ENCODE measurements around the gene TTLL4. TPM values are rescaled to one million over a fixed set of nuclear protein-coding genes. Genes with fewer than 3 reads are reported as not detected.

Gene TTLL4
- total and polyA plus RNA-seq, 10 donors = 6.2 to 40.5 (median 19.6) TPM

- no peaks in the 10 kb centered on the region for H3K27me3 ChIP-seq (replicated peaks in 1 of 7)
- H3K36me3 ChIP-seq = peaks cover 0 to 95% (median 57%) of the 10 kb centered on the region in 6 donors
- 61 to 78% (median 71%) methylated on average over 6 of the region's 6 CpGs for WGBS, 5 donors
- H3K4me3 ChIP-seq = no peak overlapping the region
- no peak for DNase-seq
- peak overlapping the region in 2 of 8 donors; percentile 36 to 88 for H3K27ac ChIP-seq
- TF ChIP-seq POLR2AphosphoS5 (IDR thresholded peaks at IDR 0.05) (no peak), POLR2A (IDR thresholded peaks at IDR 0.05) (no peak)
- TF ChIP-seq, protein P1, sequence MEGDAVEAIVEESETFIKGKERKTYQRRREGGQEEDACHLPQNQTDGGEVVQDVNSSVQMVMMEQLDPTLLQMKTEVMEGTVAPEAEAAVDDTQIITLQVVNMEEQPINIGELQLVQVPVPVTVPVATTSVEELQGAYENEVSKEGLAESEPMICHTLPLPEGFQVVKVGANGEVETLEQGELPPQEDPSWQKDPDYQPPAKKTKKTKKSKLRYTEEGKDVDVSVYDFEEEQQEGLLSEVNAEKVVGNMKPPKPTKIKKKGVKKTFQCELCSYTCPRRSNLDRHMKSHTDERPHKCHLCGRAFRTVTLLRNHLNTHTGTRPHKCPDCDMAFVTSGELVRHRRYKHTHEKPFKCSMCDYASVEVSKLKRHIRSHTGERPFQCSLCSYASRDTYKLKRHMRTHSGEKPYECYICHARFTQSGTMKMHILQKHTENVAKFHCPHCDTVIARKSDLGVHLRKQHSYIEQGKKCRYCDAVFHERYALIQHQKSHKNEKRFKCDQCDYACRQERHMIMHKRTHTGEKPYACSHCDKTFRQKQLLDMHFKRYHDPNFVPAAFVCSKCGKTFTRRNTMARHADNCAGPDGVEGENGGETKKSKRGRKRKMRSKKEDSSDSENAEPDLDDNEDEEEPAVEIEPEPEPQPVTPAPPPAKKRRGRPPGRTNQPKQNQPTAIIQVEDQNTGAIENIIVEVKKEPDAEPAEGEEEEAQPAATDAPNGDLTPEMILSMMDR (IDR thresholded peaks at IDR 0.05 in 8 of 11, conservative IDR thresholded peaks at IDR 0.05 in 3 of 11) = no peak
- peaks cover 0 to 36% (median 0%) of the 10 kb centered on the region in 6 donors for H3K4me1 ChIP-seq
- intact Hi-C loops (cut with DNase I; ENCODE audit: low total_unique reads) = no loop called here
- no peaks in the 10 kb centered on the region for H3K9me3 ChIP-seq
Measured at GRCh38 chr2:218743068-218743467, 32.4 kb downstream of the TTLL4 start.

- TF ChIP-seq, protein P1 (IDR thresholded peaks at IDR 0.05 in 8 of 11, conservative IDR thresholded peaks at IDR 0.05 in 3 of 11) = no peak
- TF ChIP-seq POLR2AphosphoS5 (IDR thresholded peaks at IDR 0.05) (no peak), POLR2A (IDR thresholded peaks at IDR 0.05) (no peak)
Measured at GRCh38 chr2:218744615-218745014, 34.0 kb downstream of the TTLL4 start.

DNA sequence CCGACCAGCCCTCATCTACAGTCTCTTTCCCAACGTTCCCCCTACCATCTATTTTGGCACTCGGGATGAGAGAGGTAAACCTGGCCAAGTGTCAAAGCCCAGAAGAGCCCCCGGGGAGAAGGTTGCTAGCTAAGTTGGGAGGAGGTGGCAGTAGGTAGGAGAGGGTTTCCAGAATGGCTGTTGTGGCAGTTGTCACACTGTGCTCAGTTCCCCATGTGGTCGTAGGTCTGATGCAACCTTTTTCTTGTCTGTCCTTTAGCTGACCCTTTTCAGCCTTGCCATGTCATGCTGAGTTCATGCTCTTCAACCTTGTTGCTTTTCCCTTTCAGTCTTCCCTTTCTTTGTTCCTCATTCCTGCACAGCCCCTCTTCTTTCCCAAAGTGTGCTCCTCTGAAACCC, 34.5 kb downstream of the TTLL4 start:
- H3K27ac ChIP-seq = peak overlapping the region in 6 of 8 donors; percentile 32 to 88 (median 70)
- no peak for DNase-seq

More at GRCh38 chr2:218744615-218745014, 34.0 kb downstream of the TTLL4 start:
- Histone ChIP-seq H3K9me3 (no peaks in the 10 kb centered on the region), H3K27ac (peak overlapping the region in 6 of 8 donors; percentile 32 to 88 (median 70)), H3K4me1 (peaks cover 0 to 36% (median 0%) of the 10 kb centered on the region in 6 donors), H3K4me3 (peak overlapping the region in 1 of 8 donors; percentile 25), H3K27me3 (replicated peaks in 1 of 7) (no peaks in the 10 kb centered on the region), H3K36me3 (peaks cover 0 to 95% (median 57%) of the 10 kb centered on the region in 6 donors)
- intact Hi-C loops (cut with DNase I; ENCODE audit: low total_unique reads) = no loop called here
- 30 to 58% (median 35%) methylated on average over 3 of the region's 3 CpGs for WGBS, 5 donors
- DNase-seq = no peak

More for the DNA sequence above, 34.5 kb downstream of the TTLL4 start:
- no peaks in the 10 kb centered on the region for H3K9me3 ChIP-seq
- intact Hi-C loops (cut with DNase I; ENCODE audit: low total_unique reads) = no loop called here
- TF ChIP-seq POLR2A (IDR thresholded peaks at IDR 0.05) (no peak), POLR2AphosphoS5 (IDR thresholded peaks at IDR 0.05) (peak in 1 of 3 donors; percentile 80)
- TF ChIP-seq, protein P1 (IDR thresholded peaks at IDR 0.05 in 8 of 11, conservative IDR thresholded peaks at IDR 0.05 in 3 of 11) = no peak
- H3K27me3 ChIP-seq (replicated peaks in 1 of 7) = no peaks in the 10 kb centered on the region
- peaks cover 0 to 95% (median 59%) of the 10 kb centered on the region in 6 donors for H3K36me3 ChIP-seq
- WGBS, 5 donors = 58 to 89% (median 71%) methylated on average over 5 of the region's 5 CpGs
- H3K4me1 ChIP-seq = peaks cover 0 to 36% (median 0%) of the 10 kb centered on the region in 6 donors
- peak overlapping the region in 1 of 8 donors; percentile 25 for H3K4me3 ChIP-seq
